Coronary artery (tissue), 2 donors: ENCODE results near the gene GALK2.
A peak's percentile ranks its signal among the peaks of the same experiment; 100 is the strongest.

Source experiments
- DNase-seq: peaks from one replicate; pipeline ENCODE4 v3.0.0-alpha.2; 2017; ENCODE audit warnings: low spot score
- H3K27ac ChIP-seq, 2 donors: fragments of 200-600 bp; sonication (generic); one replicate each; pipeline ENCODE4 v1.5.1; 2016 to 2019
- H3K4me3 ChIP-seq: fragments of 200-600 bp; sonication (generic); 2 replicates; pipeline ENCODE4 v1.5.1; 2016; ENCODE audit warnings: mild to moderate bottlenecking, moderate library complexity
- TF ChIP-seq, protein P1 (sequence below): fragments of 200-600 bp; sonication (generic); IDR thresholded peaks from one replicate; pipeline ENCODE4 v1.5.1; 2019; ENCODE audit warnings: antibody characterized with exemption

The GALK2 gene

DNA sequence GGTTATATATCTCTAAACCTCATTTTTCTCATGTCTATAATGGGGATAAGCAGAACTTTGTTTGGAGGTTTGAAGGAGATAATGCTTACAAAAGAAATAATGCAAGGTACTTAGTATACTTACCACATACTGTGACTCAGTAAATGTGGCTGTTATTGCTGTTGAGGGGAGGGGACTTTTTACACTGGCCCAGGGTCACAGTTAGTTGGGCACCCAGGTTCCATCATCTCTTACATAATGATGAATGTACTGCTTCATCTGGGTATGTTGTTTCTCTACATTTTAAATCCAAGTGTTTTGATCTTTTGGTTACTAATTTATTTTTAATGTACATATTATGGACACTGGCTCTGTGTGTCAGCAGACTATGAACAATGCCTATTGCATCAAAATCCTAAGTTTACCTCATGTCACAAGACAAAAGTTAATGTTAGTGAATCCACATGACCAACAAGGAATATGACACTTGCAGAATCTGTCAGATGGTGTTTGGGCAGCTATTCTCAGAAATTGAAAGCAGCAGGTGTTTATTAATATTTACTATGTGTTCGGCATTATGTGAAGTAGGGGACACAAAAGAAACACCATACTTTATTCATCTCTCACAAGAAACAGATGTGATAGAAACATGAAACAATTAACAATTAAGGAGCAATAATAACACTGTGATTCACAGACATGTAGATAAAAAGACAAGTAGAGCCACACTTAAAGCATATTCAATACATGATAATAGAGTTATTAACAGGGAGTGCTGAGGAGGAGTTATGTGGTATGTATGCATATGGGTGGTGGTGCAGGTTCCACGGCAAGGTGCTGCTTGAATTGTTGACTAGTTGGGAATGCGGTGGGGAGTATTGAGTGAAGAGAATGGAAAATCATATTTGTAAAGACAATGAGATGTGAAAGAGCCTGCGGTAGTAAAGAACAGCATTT lies 109.7 kb downstream of the GALK2 start:
- Histone ChIP-seq H3K27ac (no peak overlapping the region), H3K4me3 (no peak overlapping the region)
- TF ChIP-seq, protein P1, sequence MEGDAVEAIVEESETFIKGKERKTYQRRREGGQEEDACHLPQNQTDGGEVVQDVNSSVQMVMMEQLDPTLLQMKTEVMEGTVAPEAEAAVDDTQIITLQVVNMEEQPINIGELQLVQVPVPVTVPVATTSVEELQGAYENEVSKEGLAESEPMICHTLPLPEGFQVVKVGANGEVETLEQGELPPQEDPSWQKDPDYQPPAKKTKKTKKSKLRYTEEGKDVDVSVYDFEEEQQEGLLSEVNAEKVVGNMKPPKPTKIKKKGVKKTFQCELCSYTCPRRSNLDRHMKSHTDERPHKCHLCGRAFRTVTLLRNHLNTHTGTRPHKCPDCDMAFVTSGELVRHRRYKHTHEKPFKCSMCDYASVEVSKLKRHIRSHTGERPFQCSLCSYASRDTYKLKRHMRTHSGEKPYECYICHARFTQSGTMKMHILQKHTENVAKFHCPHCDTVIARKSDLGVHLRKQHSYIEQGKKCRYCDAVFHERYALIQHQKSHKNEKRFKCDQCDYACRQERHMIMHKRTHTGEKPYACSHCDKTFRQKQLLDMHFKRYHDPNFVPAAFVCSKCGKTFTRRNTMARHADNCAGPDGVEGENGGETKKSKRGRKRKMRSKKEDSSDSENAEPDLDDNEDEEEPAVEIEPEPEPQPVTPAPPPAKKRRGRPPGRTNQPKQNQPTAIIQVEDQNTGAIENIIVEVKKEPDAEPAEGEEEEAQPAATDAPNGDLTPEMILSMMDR, result no peak

DNA sequence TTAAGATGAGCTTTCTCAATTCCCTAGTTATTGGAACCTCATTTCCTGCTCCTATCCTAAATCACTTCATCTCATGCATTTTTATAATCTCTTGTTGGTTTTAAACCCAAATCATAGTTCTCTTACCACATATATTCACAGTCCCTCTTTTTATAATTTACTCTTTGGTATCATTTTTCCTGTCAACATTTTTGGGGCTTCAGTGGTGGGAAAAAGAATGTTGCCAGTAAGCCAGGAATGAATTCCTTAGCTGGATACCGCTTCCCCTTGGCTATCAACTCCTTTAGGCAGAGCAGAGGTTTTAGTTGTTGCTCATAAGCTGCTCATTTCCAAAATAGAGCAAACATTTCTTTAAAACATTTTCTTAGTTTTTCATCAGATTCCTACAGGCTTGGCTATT lies 112.3 kb downstream of the GALK2 start:
- TF ChIP-seq, protein P1, result no peak
- no peak for DNase-seq
- Histone ChIP-seq H3K4me3 (no peak overlapping the region), H3K27ac (no peak overlapping the region)

More for the DNA sequence above, 109.7 kb downstream of the GALK2 start:
- DNase-seq, result no peak

DNA sequence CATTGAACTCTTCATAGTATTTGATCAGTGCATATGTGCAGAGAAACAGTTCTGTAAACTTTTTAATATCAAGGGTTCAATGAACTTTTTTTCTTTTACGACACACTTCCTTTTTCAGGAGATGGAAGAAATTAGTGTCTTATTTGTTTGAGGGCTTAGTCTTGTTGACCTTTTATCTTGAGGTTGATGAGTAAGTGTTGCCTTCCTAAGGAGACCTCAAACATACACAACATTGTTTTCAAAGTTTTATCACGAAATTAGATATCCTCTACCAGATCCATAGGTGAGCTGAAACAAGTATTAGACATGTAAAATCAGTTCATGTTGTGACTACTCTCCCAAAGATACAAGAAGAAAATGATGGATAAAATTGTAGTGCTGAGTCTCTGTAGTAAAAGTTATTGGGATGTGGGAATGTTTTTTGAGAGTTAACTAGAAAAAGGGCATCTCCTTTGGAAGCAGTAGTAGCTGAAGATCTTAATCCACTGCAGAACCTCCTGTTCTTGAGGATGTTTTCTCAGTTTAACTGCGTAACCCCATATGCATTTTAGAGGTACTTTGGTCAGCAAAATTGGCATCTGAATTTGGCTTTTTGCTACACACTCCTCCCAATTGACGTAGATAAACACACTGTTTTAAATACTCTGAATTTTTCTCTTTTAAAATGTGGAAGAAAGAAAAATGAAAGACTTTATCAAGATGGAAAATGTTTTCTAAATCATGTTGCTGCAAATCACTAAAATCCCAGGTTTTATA lies 116.8 kb downstream of the GALK2 start:
- DNase-seq, result no peak
- TF ChIP-seq, protein P1, result no peak
- H3K27ac ChIP-seq, result peak overlapping the region in 1 of 2 donors; percentile 61
- no peak overlapping the region for H3K4me3 ChIP-seq

DNA sequence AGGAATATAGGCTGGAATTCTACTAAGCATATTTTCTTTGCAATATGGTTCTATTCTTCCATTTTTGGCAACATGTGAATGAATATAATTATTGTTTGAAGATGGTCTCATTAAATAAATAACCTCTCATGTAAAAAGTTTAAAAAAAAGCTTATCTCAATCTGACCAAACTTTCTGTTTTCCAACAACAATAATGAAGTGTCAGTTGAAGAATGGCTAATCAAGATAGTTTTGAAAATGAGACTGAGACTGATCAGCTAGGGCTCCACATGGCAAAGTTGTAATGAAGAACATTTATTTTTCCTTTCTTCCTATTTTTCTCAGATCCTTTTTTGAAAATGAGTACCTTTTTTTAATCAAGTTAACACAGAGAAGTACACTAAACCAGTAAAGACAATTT lies 117.4 kb downstream of the GALK2 start:
- TF ChIP-seq, protein P1, result no peak
- H3K4me3 ChIP-seq, result no peak overlapping the region
- H3K27ac ChIP-seq, result peak overlapping the region in 1 of 2 donors; percentile 61
- no peak for DNase-seq

DNA sequence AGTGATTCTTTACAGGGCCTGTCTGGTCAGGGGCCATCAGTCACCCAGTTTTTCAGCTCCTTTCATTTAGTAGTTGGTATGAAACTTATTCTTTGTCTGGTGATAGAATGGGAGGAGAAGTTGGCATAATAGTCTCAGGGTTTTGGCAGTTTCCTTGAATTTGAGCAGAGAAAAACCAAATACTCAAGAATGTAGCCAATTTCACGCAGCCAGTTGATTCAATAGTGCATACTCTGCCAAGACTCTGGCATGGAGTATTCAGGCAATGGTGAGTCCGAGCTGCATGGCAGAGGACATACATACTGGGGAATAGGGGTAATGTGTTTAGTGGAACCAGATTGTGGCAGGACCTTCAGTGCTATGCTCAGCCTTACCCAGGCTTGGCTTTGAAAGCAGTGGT lies 118.3 kb downstream of the GALK2 start:
- Histone ChIP-seq H3K27ac (peak overlapping the region in 1 of 2 donors; percentile 48), H3K4me3 (no peak overlapping the region)
- TF ChIP-seq, protein P1, result no peak
- DNase-seq, result no peak

DNA sequence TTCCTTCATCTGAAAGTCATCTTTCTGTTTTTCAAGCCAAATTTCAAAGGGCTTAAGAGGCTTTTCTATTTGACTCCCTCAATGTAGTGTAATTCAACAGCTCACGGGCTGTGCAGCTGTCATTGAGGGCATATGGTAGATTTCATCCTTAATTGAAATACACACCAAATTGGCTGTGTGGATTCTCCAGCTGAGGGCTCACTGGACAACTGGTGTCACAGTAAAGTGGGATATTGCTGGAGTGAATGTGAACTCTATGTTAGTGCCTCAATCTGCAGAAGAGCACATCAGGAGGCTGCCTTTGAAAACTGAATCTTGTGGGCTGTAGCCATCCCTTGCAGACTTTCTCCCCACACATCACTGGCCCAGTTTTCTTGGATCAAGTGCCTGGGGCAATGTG lies 120.1 kb downstream of the GALK2 start:
- TF ChIP-seq, protein P1, result no peak
- Histone ChIP-seq H3K27ac (no peak overlapping the region), H3K4me3 (no peak overlapping the region)
- no peak for DNase-seq
